SK-N-SH treated with all-trans-retinoic acid at 6 μM for 48 hours (cell line): Measurements from ENCODE around the gene AFAP1.

Experiments used
- ATAC-seq: fragments of 200-7000 bp; cut with Tn5 transposase; 3 replicates; pipeline ENCODE4 v1.9.1; 2020; ENCODE audit warnings: mild to moderate bottlenecking, moderate library complexity
- ARNTL ChIP-seq: fragments of 450-650 bp; formaldehyde crosslinking; IDR thresholded peaks from 2 replicates; pipeline ENCODE4 v1.5.0; 2020; ENCODE audit warnings: low read depth, mild to moderate bottlenecking, moderate library complexity, borderline replicate concordance
- CREB5 ChIP-seq: fragments of 250-450 bp; sonication (Bioruptor Pico); IDR thresholded peaks from 2 replicates; pipeline ENCODE4 v1.5.1; 2020; ENCODE audit warnings: low read depth, mild to moderate bottlenecking, moderate library complexity
- CSDC2 ChIP-seq: fragments of 250-450 bp; sonication (Bioruptor Pico); IDR thresholded peaks from 2 replicates; pipeline ENCODE4 v1.5.0; 2020; ENCODE audit warnings: mild to moderate bottlenecking, moderate library complexity
- ESRRG ChIP-seq: fragments of 250-450 bp; sonication (Bioruptor Pico); IDR thresholded peaks from 2 replicates; pipeline ENCODE4 v1.6.1; 2021; ENCODE audit warnings: mild to moderate bottlenecking
- GLIS3 ChIP-seq: fragments of 250-450 bp; sonication (Bioruptor Pico); IDR thresholded peaks from 2 replicates; pipeline ENCODE4 v1.5.0; 2020; ENCODE audit warnings: mild to moderate bottlenecking, moderate library complexity
- ISL1 ChIP-seq: fragments of 250-450 bp; sonication (Bioruptor Pico); IDR thresholded peaks from 2 replicates; pipeline ENCODE4 v2.1.2; 2022; ENCODE audit warnings: mild to moderate bottlenecking, moderate library complexity
- PATZ1 ChIP-seq: fragments of 250-450 bp; sonication (Bioruptor Pico); IDR thresholded peaks from 2 replicates; pipeline ENCODE4 v1.8.0; 2020; ENCODE audit warnings: mild to moderate bottlenecking, moderate library complexity, borderline replicate concordance
- POU6F1 ChIP-seq: fragments of 250-450 bp; sonication (Bioruptor Pico); IDR thresholded peaks from 2 replicates; pipeline ENCODE4 v1.8.0; 2021; ENCODE audit warnings: low read depth, mild to moderate bottlenecking, moderate library complexity, borderline replicate concordance
- PPARA ChIP-seq: fragments of 250-450 bp; sonication (Bioruptor Pico); IDR thresholded peaks from 2 replicates; pipeline ENCODE4 v1.5.0; 2020; ENCODE audit warnings: mild to moderate bottlenecking, borderline replicate concordance
- SNAI2 ChIP-seq: fragments of 250-450 bp; sonication (Bioruptor Pico); IDR thresholded peaks from 2 replicates; pipeline ENCODE4 v1.5.0; 2020; ENCODE audit warnings: mild to moderate bottlenecking, moderate library complexity
- TCF4 ChIP-seq: fragments of 250-450 bp; sonication (Bioruptor Pico); IDR thresholded peaks from 2 replicates; pipeline ENCODE4 v1.8.0; 2021; ENCODE audit warnings: mild to moderate bottlenecking, moderate library complexity, borderline replicate concordance
- TSHZ2 ChIP-seq: fragments of 250-450 bp; sonication (Bioruptor Pico); IDR thresholded peaks from 2 replicates; pipeline ENCODE4 v1.5.0; 2020; ENCODE audit warnings: mild to moderate bottlenecking, moderate library complexity
- ZC3H10 ChIP-seq: fragments of 250-450 bp; sonication (Bioruptor Pico); IDR thresholded peaks from 2 replicates; pipeline ENCODE4 v1.5.1; 2021; ENCODE audit warnings: mild to moderate bottlenecking, moderate library complexity
- ZFP30 ChIP-seq: fragments of 450-650 bp; formaldehyde crosslinking; IDR thresholded peaks from 2 replicates; pipeline ENCODE4 v1.5.0; 2022; ENCODE audit warnings: mild to moderate bottlenecking, moderate library complexity
- ZNF565 ChIP-seq: fragments of 450-650 bp; formaldehyde crosslinking; conservative IDR thresholded peaks from 2 replicates; pipeline ENCODE4 v1.5.0; 2020; ENCODE audit warnings: low read depth, mild to moderate bottlenecking, moderate library complexity
- ZNF70 ChIP-seq: fragments of 450-650 bp; formaldehyde crosslinking; IDR thresholded peaks from 2 replicates; pipeline ENCODE4 v1.5.0; 2020; ENCODE audit warnings: mild to moderate bottlenecking, moderate library complexity
- ZNF8 ChIP-seq: fragments of 450-650 bp; formaldehyde crosslinking; IDR thresholded peaks from 2 replicates; pipeline ENCODE4 v1.5.0; 2020; ENCODE audit warnings: mild to moderate bottlenecking, moderate library complexity

Gene AFAP1

GRCh38 chr4:7894098-7894676 is 45.5 kb downstream of the AFAP1 start:
- TF ChIP-seq PATZ1 (CRISPR knock-in tag) (no peak), ZNF8 (CRISPR knock-in tag) (no peak), ZFP30 (CRISPR knock-in tag) (no peak), ZC3H10 (CRISPR knock-in tag) (no peak), TCF4 (CRISPR knock-in tag) (no peak), CSDC2 (no peak), ARNTL (CRISPR knock-in tag) (no peak), ZNF70 (CRISPR knock-in tag) (no peak), ISL1 (no peak), SNAI2 (no peak), ESRRG (no peak)
- ATAC-seq = no peak

GRCh38 chr4:7893539-7893938 is 46.1 kb downstream of the AFAP1 start:
- ATAC-seq = no peak

More at GRCh38 chr4:7893539-7893938, 46.1 kb downstream of the AFAP1 start:
- TF ChIP-seq ZNF565 (CRISPR knock-in tag) = no peak
- TF ChIP-seq PPARA (CRISPR knock-in tag) = no peak
- no peak for TF ChIP-seq ZNF70 (CRISPR knock-in tag)
- TF ChIP-seq POU6F1 (CRISPR knock-in tag) = no peak
- no peak for TF ChIP-seq GLIS3
- no peak for TF ChIP-seq TSHZ2
- no peak for TF ChIP-seq ZC3H10 (CRISPR knock-in tag)
- no peak for TF ChIP-seq ARNTL (CRISPR knock-in tag)
- TF ChIP-seq ISL1 = no peak
- no peak for TF ChIP-seq CREB5 (CRISPR knock-in tag)
- TF ChIP-seq TCF4 (CRISPR knock-in tag) = no peak
- no peak for TF ChIP-seq ESRRG
